OCI-LY7 (cell line): Measurements from ENCODE around the gene CCR5. TPM values are rescaled to one million over a fixed set of nuclear protein-coding genes. Genes with fewer than 3 reads are reported as not detected.

ENCODE experiments used
- BruUV-seq: library from RNA; stranded (reverse); fragments of 400-500 nt; replicated peaks from 2 replicates; lab custom pipeline; 2021; lab: Mats Ljungman, UMichigan
- CTCF ChIA-PET: fragments of 300-600 bp; sonication (Branson Sonifier 250); formaldehyde crosslinking; loops from one replicate; lab custom pipeline; 2022; ENCODE audit warnings: antibody characterized with exemption; ENCODE audit not compliant: unreplicated experiment; lab: Charles Lee
- POLR2A ChIA-PET: fragments of 300-600 bp; sonication (Branson Sonifier 250); formaldehyde crosslinking; loops from one replicate; lab custom pipeline; 2022; ENCODE audit warnings: antibody characterized with exemption; lab: Charles Lee
- DNase-seq: peaks from one replicate; pipeline ENCODE4 v3.0.0-alpha.2; 2015; ENCODE audit warnings: low spot score
- H2AFZ ChIP-seq: fragments of 200-600 bp; sonication (generic), shearing (Covaris generic); 2 replicates; pipeline ENCODE4 v1.6.1; 2014; ENCODE audit warnings: mild to moderate bottlenecking, antibody characterized with exemption, low read length, moderate library complexity
- H3K27ac ChIP-seq: fragments of 200-600 bp; sonication (generic); 2 replicates; pipeline ENCODE4 v1.5.1; 2014; ENCODE audit warnings: mixed run types, low read depth, mild to moderate bottlenecking, moderate library complexity, low read length, inconsistent platforms; ENCODE audit not compliant: poor library complexity, severe bottlenecking
- H3K36me3 ChIP-seq: fragments of 200-600 bp; sonication (generic); 2 replicates; pipeline ENCODE4 v1.6.1; 2014; ENCODE audit warnings: mild to moderate bottlenecking, antibody characterized with exemption, low read length, moderate library complexity, mixed read lengths; ENCODE audit not compliant: insufficient read depth
- H3K4me1 ChIP-seq: fragments of 200-600 bp; sonication (generic); 2 replicates; pipeline ENCODE4 v1.5.1; 2014; ENCODE audit warnings: mild to moderate bottlenecking, low read length; ENCODE audit not compliant: insufficient read depth, poor library complexity, severe bottlenecking
- H3K4me2 ChIP-seq: fragments of 200-600 bp; sonication (generic); 2 replicates; pipeline ENCODE4 v1.6.1; 2014; ENCODE audit warnings: mild to moderate bottlenecking, low read length
- H3K4me3 ChIP-seq: fragments of 200-600 bp; sonication (generic); 2 replicates; pipeline ENCODE4 v1.5.1; 2014; ENCODE audit warnings: mild to moderate bottlenecking, low read depth, low read length; ENCODE audit not compliant: poor library complexity, severe bottlenecking
- H3K79me2 ChIP-seq: fragments of 200-600 bp; sonication (generic); 2 replicates; pipeline ENCODE4 v1.6.1; 2016; ENCODE audit warnings: low read depth, mild to moderate bottlenecking, low read length, moderate library complexity, mixed read lengths; ENCODE audit not compliant: insufficient read depth
- H3K9me2 ChIP-seq: fragments of 200-600 bp; sonication (generic); 2 replicates; pipeline ENCODE4 v1.6.1; 2016; ENCODE audit warnings: mild to moderate bottlenecking, low read length, mixed read lengths; ENCODE audit not compliant: insufficient read depth
- H3K9me3 ChIP-seq: fragments of 200-600 bp; sonication (generic); 2 replicates; pipeline ENCODE4 v1.6.1; 2014; ENCODE audit warnings: mild to moderate bottlenecking, mixed run types, low read length, mixed read lengths
- H4K20me1 ChIP-seq: fragments of 200-600 bp; sonication (generic); 2 replicates; pipeline ENCODE4 v1.6.1; 2014; ENCODE audit warnings: mild to moderate bottlenecking, antibody characterized with exemption, low read length, moderate library complexity, mixed read lengths; ENCODE audit not compliant: insufficient read depth
- EZH2phosphoT487 ChIP-seq: fragments of 200-600 bp; sonication (generic); IDR thresholded peaks from 2 replicates; pipeline ENCODE4 v1.6.1; 2018; ENCODE audit warnings: low read depth, borderline replicate concordance, mild to moderate bottlenecking, mixed run types, antibody characterized with exemption, low read length, moderate library complexity, mixed read lengths
- intact Hi-C: fragments of 100-400 bp; cut with micrococcal nuclease; formaldehyde crosslinking; loops from one replicate; pipeline ENCODE4 v1.10.0; 2022; ENCODE audit not compliant: unreplicated experiment
- total RNA-seq, 2 experiments: library from RNA; depleted of rRNA in 1 of 2; stranded (reverse); fragments of >200 nt in 1 of 2; shearing (Covaris generic) in 1 of 2; gene quantifications; 2 replicates each; pipeline ENCODE4 v1.2.3, GENCODE V29; 2014 to 2022
- TF ChIP-seq, protein P1 (sequence below): fragments of 200-600 bp; sonication (generic); conservative IDR thresholded peaks from 2 replicates; pipeline ENCODE4 v1.5.1; 2014; ENCODE audit warnings: mild to moderate bottlenecking, antibody characterized with exemption, low read length, moderate library complexity, mixed read lengths

Gene CCR5
- total RNA-seq, 2 experiments from 2014 or later = not detected

GRCh38 chr3:46365737-46366524 is 4.8 kb upstream of the CCR5 start:
- POLR2A ChIA-PET = no interaction called here
- no peak overlapping the region for H3K4me3 ChIP-seq
- no TSS peak for BruUV-seq

DNA sequence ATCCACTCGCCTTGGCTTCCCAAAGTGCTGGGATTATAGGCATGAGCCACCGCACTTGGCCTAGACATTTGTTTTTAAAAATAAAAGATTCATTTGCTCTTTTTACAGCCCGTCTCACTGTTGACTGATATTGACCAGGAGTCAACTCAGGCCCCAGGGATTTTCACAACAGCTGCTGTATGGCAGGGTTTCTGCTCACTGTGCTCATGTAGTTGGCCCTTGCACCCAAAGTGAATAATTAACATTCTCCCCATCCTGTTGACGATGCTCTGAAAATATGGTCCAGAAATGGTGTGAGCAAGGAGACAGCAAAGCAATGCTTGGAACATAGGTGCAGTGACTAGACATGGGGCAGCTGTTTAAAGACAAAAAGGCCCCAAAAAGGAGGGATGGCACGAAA is 2.9 kb upstream of the CCR5 start:
- BruUV-seq = no TSS peak
- Histone ChIP-seq H3K79me2 (no peaks in the 10 kb centered on the region), H3K9me2 (no peaks in the 10 kb centered on the region), H3K4me3 (no peak overlapping the region), H3K4me2 (no peak overlapping the region), H2AFZ (no peak overlapping the region), H3K36me3 (no peaks in the 10 kb centered on the region), H3K4me1 (no peaks in the 10 kb centered on the region), H3K27ac (no peak overlapping the region), H4K20me1 (no peaks in the 10 kb centered on the region), H3K9me3 (no peaks in the 10 kb centered on the region)
- TF ChIP-seq, protein P1, sequence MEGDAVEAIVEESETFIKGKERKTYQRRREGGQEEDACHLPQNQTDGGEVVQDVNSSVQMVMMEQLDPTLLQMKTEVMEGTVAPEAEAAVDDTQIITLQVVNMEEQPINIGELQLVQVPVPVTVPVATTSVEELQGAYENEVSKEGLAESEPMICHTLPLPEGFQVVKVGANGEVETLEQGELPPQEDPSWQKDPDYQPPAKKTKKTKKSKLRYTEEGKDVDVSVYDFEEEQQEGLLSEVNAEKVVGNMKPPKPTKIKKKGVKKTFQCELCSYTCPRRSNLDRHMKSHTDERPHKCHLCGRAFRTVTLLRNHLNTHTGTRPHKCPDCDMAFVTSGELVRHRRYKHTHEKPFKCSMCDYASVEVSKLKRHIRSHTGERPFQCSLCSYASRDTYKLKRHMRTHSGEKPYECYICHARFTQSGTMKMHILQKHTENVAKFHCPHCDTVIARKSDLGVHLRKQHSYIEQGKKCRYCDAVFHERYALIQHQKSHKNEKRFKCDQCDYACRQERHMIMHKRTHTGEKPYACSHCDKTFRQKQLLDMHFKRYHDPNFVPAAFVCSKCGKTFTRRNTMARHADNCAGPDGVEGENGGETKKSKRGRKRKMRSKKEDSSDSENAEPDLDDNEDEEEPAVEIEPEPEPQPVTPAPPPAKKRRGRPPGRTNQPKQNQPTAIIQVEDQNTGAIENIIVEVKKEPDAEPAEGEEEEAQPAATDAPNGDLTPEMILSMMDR = no peak
- no peak for TF ChIP-seq EZH2phosphoT487
- POLR2A ChIA-PET = no interaction called here
- intact Hi-C loops = no loop called here
- no peak for DNase-seq
- CTCF ChIA-PET = no interaction called here

More at GRCh38 chr3:46365737-46366524, 4.8 kb upstream of the CCR5 start:
- H4K20me1 ChIP-seq = no peaks in the 10 kb centered on the region
- H2AFZ ChIP-seq = no peak overlapping the region
- CTCF ChIA-PET = no interaction called here
- H3K9me3 ChIP-seq = no peaks in the 10 kb centered on the region
- H3K4me1 ChIP-seq = no peaks in the 10 kb centered on the region
- no peaks in the 10 kb centered on the region for H3K79me2 ChIP-seq
- no peaks in the 10 kb centered on the region for H3K36me3 ChIP-seq
- no peaks in the 10 kb centered on the region for H3K9me2 ChIP-seq
- no peak overlapping the region for H3K4me2 ChIP-seq
- intact Hi-C loops = no loop called here
- no peak for DNase-seq
- no peak for TF ChIP-seq EZH2phosphoT487
- TF ChIP-seq, protein P1 = no peak
- H3K27ac ChIP-seq = no peak overlapping the region

DNA sequence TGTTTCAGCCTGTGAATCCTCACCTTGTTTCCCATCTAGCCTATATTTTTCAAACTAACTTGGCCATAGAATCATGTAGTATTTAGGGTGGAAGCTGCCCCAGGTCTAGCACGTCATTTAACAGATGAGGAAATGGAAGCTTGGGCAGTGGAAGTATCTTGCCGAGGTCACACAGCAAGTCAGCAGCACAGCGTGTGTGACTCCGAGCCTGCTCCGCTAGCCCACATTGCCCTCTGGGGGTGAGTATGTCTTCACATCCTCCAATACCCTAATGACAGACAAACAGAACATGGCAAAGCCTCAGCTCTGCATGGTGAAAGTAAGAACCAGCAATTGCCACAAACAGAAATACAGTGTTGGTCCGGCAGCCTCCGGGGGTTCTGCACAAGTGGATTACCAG is 2.2 kb upstream of the CCR5 start:
- intact Hi-C loops = no loop called here
- ChIA-PET CTCF (interaction anchor here (1.7 kb wide), 1 partner anchor 10 kb away, joined by 7 read pairs; no protein-coding TSS in a partner anchor), POLR2A (interaction anchor here (1.4 kb wide), 1 partner anchor 74 kb away, joined by 3 read pairs; no protein-coding TSS in a partner anchor)
- Histone ChIP-seq H3K9me2 (no peaks in the 10 kb centered on the region), H3K4me1 (no peaks in the 10 kb centered on the region), H3K79me2 (no peaks in the 10 kb centered on the region), H4K20me1 (no peaks in the 10 kb centered on the region), H3K27ac (no peak overlapping the region), H3K9me3 (no peaks in the 10 kb centered on the region), H3K4me3 (no peak overlapping the region), H3K4me2 (no peak overlapping the region), H3K36me3 (no peaks in the 10 kb centered on the region), H2AFZ (no peak overlapping the region; the same call in 1 of the 2 replicates)
- peak; percentile 48 for DNase-seq
- no peak for TF ChIP-seq EZH2phosphoT487
- TF ChIP-seq, protein P1 = peak; percentile 63
- BruUV-seq = no TSS peak
